ENCODE data around the gene NUP205.

DNA sequence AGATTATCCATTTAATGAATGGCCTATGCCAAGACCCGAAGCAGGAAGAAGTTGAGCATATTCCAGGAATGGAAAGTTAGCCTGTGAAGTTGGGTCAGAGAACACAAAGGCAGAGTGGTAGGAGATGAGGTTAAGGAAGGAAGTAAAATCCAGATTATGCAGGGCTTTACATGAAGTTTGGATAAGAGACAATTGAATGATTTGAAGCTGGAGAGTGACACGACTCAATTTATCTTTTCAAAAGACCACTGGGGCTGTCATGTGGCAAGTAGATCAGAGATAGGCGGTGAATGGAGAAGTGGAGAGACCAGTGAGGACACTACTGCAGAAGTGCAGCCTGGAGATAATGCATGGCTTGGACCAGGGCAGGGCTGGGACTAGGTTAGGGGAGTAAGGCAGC lies 40.7 kb upstream of the NUP205 start:
- TF ChIP-seq POLR2A (IDR thresholded peaks at IDR 0.05) (no peak), EP300 (IDR thresholded peaks at IDR 0.05) (no peak), CTCF (IDR thresholded peaks at IDR 0.05) (no peak)
